Measurements from ENCODE around the gene FAM98B. TPM values are rescaled to one million over a fixed set of nuclear protein-coding genes. Genes with fewer than 3 reads are reported as not detected.
"Not testable (repeated sequence)": the region's sequence is repeated elsewhere in the genome, so short reads cannot be mapped to it uniquely, and the experiment has no call there.

FAM98B gene
- total RNA-seq, 3 donors from 2014 or later (not counting 1 experiment from before 2014, with no cell fraction given) = 27.5 to 34.0 (median 29.0) TPM

GRCh38 chr15:38425269-38425668, 28.7 kb upstream of the FAM98B start:
- H3K4me3 ChIP-seq (ENCODE audit: low read length) = no peak overlapping the region
- H3K36me3 Mint-ChIP-seq = no peaks in the 10 kb centered on the region
- no peaks in the 10 kb centered on the region for H3K36me3 ChIP-seq (ENCODE audit: control insufficient read depth, insufficient read depth, low read length)
- no peaks in the 10 kb centered on the region for H3K27me3 ChIP-seq (ENCODE audit: control insufficient read depth, insufficient read depth, low read length)
- intact Hi-C loops (cut with micrococcal nuclease) = no loop called here
- H3K9me3 ChIP-seq (ENCODE audit: control insufficient read depth, insufficient read depth, low read length) = no peaks in the 10 kb centered on the region
- DNase-seq = no peak
- peaks cover 4% of the 10 kb centered on the region for H3K4me1 ChIP-seq (ENCODE audit: control insufficient read depth, insufficient read depth, low read length)
- peaks cover 3 to 13% of the 10 kb centered on the region in 2 donors for H3K27me3 Mint-ChIP-seq (ENCODE audit: low read depth in 2 of 2)
- ATAC-seq = no peak
- no peak overlapping the region for H3K4me3 Mint-ChIP-seq
- WGBS (ENCODE audit: insufficient coverage) = 90% methylated on average over 1 of the region's 1 CpG
- H3K27ac Mint-ChIP-seq = no peak overlapping the region
- H3K9me3 Mint-ChIP-seq = no peaks in the 10 kb centered on the region
- peaks cover 0 to 12% of the 10 kb centered on the region in 2 donors for H3K4me1 Mint-ChIP-seq
- TF ChIP-seq CTCF (IDR thresholded peaks at IDR 0.05) = no peak
- H3K27ac ChIP-seq (ENCODE audit: low read length) = no peak overlapping the region

DNA sequence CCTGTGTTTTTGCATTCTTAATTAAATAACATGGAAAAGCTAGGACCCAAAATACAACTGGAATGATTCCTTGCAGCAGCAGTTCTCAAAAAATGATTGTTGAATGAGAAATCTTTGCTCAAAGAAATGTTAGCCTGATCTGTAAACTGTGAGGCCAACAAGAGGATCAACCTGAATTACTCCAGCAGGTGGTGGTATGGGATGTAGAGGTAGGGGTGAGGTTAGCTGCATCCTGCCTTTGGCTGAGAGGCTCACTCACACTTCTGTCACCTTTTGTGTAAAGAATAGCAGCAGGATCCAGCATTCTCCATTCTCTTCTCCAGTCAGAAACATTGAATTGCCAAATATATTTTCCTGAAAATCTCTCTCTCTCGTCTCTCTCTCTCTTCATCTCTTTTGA, 26.5 kb upstream of the FAM98B start:
- Mint-ChIP-seq H3K4me1 (peaks cover 0 to 8% of the 10 kb centered on the region in 2 donors), H3K36me3 (no peaks in the 10 kb centered on the region), H3K4me3 (no peak overlapping the region), H3K27ac (no peak overlapping the region), H3K9me3 (no peaks in the 10 kb centered on the region), H3K27me3 (ENCODE audit: low read depth in 2 of 2) (peaks cover 2 to 24% of the 10 kb centered on the region in 2 donors)
- Histone ChIP-seq H3K27ac (ENCODE audit: low read length) (no peak overlapping the region), H3K4me1 (ENCODE audit: control insufficient read depth, insufficient read depth, low read length) (peaks cover 4% of the 10 kb centered on the region), H3K36me3 (ENCODE audit: control insufficient read depth, insufficient read depth, low read length) (no peaks in the 10 kb centered on the region), H3K9me3 (ENCODE audit: control insufficient read depth, insufficient read depth, low read length) (no peaks in the 10 kb centered on the region), H3K27me3 (ENCODE audit: control insufficient read depth, insufficient read depth, low read length) (no peaks in the 10 kb centered on the region), H3K4me3 (ENCODE audit: low read length) (no peak overlapping the region)
- no peak for DNase-seq
- 85% methylated on average over 1 of the region's 1 CpG for WGBS (ENCODE audit: insufficient coverage)
- no peak for ATAC-seq
- TF ChIP-seq CTCF (IDR thresholded peaks at IDR 0.05) = no peak
- intact Hi-C loops (cut with micrococcal nuclease) = no loop called here

DNA sequence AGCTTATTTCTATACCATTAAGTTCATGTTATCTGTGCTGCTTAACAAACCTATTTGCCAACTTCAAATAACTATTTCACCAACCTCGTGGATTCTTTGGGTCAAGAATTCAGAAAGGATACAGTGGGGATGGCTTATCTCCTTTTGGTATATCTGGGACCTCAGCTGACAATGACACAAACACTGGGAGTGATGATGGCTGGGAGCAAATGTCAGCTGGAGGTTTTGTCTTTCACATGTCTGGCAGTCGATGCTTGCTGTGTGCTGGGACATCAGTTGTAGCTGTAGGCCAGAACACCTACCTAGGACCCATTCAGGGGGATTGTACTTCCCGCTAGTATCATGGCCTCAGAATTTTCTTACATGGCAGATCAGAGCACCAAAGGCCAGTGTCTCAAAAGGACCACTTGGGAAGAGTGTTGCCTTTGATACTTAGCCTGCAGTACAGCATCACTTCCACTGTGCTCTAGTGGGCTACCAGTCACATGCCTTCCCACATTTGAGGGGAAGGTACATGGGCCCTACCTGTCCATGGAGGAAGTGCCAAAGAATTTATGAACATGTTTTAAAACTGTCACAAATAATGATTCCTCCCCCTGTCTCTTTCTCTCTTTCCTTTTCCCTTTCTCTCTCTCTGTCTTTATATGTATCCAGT, 23.7 kb upstream of the FAM98B start:
- H3K27me3 ChIP-seq (ENCODE audit: control insufficient read depth, insufficient read depth, low read length) = no peaks in the 10 kb centered on the region
- Mint-ChIP-seq H3K36me3 (no peaks in the 10 kb centered on the region), H3K27ac (no peak overlapping the region), H3K4me1 (no peaks in the 10 kb centered on the region), H3K4me3 (no peak overlapping the region), H3K27me3 (ENCODE audit: low read depth in 2 of 2) (peaks cover 10 to 40% of the 10 kb centered on the region in 2 donors), H3K9me3 (no peaks in the 10 kb centered on the region)
- 94% methylated on average over 3 of the region's 3 CpGs for WGBS (ENCODE audit: insufficient coverage)
- DNase-seq = no peak
- H3K4me3 ChIP-seq (ENCODE audit: low read length) = no peak overlapping the region
- no peak for ATAC-seq
- no peak overlapping the region for H3K27ac ChIP-seq (ENCODE audit: low read length)
- no peaks in the 10 kb centered on the region for H3K4me1 ChIP-seq (ENCODE audit: control insufficient read depth, insufficient read depth, low read length)
- no peaks in the 10 kb centered on the region for H3K9me3 ChIP-seq (ENCODE audit: control insufficient read depth, insufficient read depth, low read length)
- no peak for TF ChIP-seq CTCF (IDR thresholded peaks at IDR 0.05)
- H3K36me3 ChIP-seq (ENCODE audit: control insufficient read depth, insufficient read depth, low read length) = no peaks in the 10 kb centered on the region
- intact Hi-C loops (cut with micrococcal nuclease) = no loop called here

DNA sequence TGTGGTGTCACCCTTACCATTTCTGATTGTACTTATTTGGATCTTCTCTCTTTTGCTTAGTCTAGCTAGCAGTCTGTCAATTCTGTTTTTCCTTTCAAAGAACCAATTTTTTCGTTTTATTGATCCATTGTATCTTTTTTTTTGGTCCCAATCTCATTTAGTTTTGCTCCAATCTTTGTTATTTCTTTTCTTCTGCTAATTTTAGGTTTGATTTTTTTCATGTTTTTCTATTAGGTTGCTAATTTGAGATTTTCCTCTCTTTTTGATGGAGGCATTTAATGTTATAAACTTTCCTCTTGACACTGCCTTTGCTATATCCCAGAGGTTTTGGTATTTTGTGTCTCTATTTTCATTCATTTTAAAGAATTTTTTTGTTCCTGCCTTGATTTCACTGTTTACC, 16.9 kb upstream of the FAM98B start:
- Mint-ChIP-seq H3K4me3 (no peak overlapping the region), H3K36me3 (peaks cover 7% of the 10 kb centered on the region), H3K4me1 (peaks cover 7 to 8% of the 10 kb centered on the region in 2 donors), H3K27ac (no peak overlapping the region), H3K27me3 (ENCODE audit: low read depth in 2 of 2) (peaks cover 38 to 61% of the 10 kb centered on the region in 2 donors), H3K9me3 (no peaks in the 10 kb centered on the region)
- ATAC-seq = no peak
- Histone ChIP-seq H3K4me3 (ENCODE audit: low read length) (no peak overlapping the region), H3K36me3 (ENCODE audit: control insufficient read depth, insufficient read depth, low read length) (no peaks in the 10 kb centered on the region), H3K4me1 (ENCODE audit: control insufficient read depth, insufficient read depth, low read length) (peaks cover 6% of the 10 kb centered on the region), H3K9me3 (ENCODE audit: control insufficient read depth, insufficient read depth, low read length) (no peaks in the 10 kb centered on the region), H3K27ac (ENCODE audit: low read length) (no peak overlapping the region), H3K27me3 (ENCODE audit: control insufficient read depth, insufficient read depth, low read length) (peaks cover 4% of the 10 kb centered on the region)
- no peak for TF ChIP-seq CTCF (IDR thresholded peaks at IDR 0.05)
- intact Hi-C loops (cut with micrococcal nuclease) = no loop called here
- DNase-seq = no peak
- WGBS (ENCODE audit: insufficient coverage) = no CpG with 5 or more reads among the region's 1 CpG

- H3K4me3 Mint-ChIP-seq; H3K27ac ChIP-seq (ENCODE audit: low read length); H3K36me3 Mint-ChIP-seq; H3K9me3 Mint-ChIP-seq; H3K27me3 ChIP-seq (ENCODE audit: control insufficient read depth, insufficient read depth, low read length); DNase-seq; intact Hi-C loops (cut with micrococcal nuclease); H3K9me3 ChIP-seq (ENCODE audit: control insufficient read depth, insufficient read depth, low read length); H3K36me3 ChIP-seq (ENCODE audit: control insufficient read depth, insufficient read depth, low read length); H3K4me3 ChIP-seq (ENCODE audit: low read length); H3K27ac Mint-ChIP-seq; H3K4me1 ChIP-seq (ENCODE audit: control insufficient read depth, insufficient read depth, low read length); ATAC-seq; H3K4me1 Mint-ChIP-seq: not testable (repeated sequence)
- 82% methylated on average over 3 of the region's 4 CpGs for WGBS (ENCODE audit: insufficient coverage)
- peaks cover 37 to 61% of the 10 kb centered on the region in 2 donors for H3K27me3 Mint-ChIP-seq (ENCODE audit: low read depth in 2 of 2)
These were observed 16.3 kb upstream of the FAM98B start for GRCh38 chr15:38437603-38438002.

Measured in natural killer cell (primary cell).